GM20431 (cell line): Measurements from ENCODE around the gene ANAPC5.

ENCODE experiments used
- in situ Hi-C: fragments of 300-500 bp; cut with MseI, MboI; formaldehyde crosslinking; loops from one replicate; pipeline ENCODE4 v1.15.0; 2020; ENCODE audit warnings: low sequenced_read_pairs; ENCODE audit not compliant: unreplicated experiment

The ANAPC5 gene

DNA sequence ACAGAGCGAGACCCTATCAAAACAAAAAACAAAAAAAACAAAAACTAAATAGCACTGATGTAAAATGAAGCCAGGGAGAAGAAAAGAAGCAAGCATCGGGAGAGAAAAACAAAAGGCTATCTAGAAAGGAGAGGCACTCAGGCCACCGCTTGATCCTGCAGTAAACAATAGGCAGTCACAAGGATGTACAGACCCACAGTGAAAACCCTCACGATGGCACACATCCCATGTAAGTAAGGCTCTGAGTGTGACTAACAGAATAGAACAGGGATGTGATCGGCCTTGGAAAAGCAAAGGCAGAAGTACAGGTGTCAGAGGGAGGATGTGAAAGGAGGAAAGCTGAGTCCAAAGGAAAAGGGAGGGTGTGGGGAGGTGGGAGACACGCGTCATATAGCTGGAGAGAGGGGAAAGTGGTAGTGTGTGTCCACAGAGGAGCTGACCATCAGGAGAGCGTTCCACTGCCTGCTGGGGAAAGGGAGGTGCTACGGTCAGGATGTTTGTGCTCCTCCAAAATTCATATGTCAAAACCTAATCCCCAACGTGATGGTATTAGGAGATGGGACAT is 87.2 kb downstream of the ANAPC5 start:
- in situ Hi-C loops = no loop called here

GRCh38 chr12:121264135-121264534 is 88.1 kb downstream of the ANAPC5 start:
- in situ Hi-C loops = no loop called here

- in situ Hi-C loops = no loop called here
Measured at GRCh38 chr12:121263206-121263935, 88.8 kb downstream of the ANAPC5 start.

DNA sequence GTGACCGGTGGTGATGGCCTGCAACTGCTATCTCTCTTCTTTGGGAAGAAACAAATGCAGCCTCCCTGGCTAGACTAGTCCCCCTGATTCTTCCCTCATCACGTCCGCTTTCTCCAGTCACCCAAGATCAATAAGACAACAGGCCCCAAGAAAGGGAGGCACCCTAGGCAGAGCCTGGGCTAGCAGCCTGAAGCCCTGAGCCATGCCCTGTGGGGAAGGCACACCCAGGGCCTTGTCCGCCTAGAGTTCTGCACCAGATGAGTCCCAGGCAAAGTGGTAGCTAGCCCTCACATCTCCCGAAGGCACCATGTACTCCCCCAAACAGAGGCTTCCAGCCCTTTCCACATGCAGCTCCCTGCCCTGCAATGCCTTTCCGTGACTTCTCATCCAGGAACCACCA is 90.8 kb downstream of the ANAPC5 start:
- in situ Hi-C loops = no loop called here

GRCh38 chr12:121260091-121260490 is 92.1 kb downstream of the ANAPC5 start:
- in situ Hi-C loops = no loop called here

DNA sequence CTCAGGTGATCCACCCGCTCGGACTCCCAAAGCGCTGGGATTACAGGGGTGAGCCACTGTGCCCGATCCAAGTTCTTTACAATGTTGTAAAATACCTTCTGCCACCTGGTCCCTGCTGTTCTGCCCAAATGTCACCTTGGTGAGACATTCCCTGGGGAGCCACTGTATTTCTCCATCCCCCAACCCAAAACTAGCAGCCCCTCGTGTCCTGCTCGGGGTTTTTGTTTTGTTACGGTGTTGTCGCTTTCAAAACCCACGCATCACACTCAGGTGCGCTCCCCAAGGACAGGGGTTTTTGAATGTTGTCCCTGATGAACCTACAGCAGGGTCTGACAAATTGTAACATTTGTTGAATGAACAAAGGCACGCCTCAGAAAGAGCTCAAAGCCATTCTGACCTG is 93.1 kb downstream of the ANAPC5 start:
- in situ Hi-C loops = no loop called here
